Measurements from ENCODE around the gene C16orf90.
"Not testable (repeated sequence)": the region's sequence is repeated elsewhere in the genome, so short reads cannot be mapped to it uniquely, and the experiment has no call there.

C16orf90 gene, protein sequence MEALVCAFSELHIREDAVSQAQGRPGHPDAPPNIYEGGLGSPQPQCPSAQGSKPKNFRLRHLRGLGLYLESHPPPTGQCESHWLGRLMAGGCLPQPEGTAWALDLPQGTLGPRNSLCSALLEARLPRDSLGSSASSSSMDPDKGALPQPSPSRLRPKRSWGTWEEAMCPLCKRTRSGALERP

DNA sequence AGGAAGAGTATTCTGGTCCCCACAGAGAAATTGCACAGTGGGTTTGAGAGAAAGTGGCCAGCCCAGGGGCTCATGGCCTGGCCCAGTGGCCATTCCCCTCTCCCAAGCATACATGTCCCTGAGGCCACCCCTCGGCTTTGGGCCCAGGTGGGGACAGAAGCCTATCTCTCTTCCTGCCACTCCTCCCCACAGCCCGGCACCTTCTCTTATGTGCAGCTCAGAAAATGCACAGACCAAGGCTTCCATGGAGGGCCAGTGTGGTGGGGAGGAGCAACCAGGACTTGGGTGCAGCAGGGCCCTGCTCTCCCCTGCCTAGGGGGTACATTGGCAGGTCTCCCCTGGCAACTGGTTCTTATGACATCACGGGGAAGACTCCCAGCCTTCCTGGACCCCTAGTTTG lies at the start of gene C16orf90:
Gene C16orf90, minus strand, starts transcription at position 314 of the 400 bp plus-strand sequence. Its CDS starts 68 bp downstream, at position 246.
- no peak for DNase-seq

DNA sequence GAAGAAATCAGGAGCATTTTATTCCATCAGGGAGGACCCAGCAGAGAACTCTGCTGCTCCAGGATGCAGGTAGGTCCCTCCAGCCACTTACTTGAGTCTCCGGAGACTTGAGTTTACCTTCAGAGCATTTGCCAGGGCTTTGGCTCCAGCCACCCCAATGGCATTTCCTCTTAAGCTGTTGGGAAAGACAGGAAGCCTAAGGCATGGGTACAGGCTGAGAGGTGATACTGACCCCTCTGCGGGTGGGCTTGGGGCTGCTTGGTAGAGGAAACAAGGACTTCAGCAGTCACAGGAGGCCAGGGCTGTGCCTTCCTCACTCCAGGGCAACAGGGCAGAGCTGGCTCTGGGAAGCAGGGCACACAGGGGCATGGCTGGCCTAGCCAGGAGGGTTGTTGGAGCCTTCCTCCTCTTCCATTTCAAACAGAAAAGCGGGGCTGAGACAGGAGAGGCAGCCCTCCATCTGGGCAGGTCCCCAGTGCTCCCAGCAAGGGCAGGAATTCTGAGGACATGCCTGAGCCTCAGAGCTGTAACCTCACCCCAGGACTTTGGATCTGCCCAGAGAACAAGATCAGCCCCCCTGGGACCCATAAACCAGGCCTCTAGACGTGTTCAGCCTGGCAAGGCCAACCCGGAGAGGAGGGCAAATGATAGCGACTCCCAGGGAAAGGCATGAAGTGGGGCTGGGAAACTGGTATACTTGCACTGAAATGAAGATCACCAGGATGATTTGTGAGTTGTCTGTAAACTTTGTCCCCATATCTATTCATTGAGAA lies 47.5 kb upstream of the C16orf90 start:
- no peak for DNase-seq

DNA sequence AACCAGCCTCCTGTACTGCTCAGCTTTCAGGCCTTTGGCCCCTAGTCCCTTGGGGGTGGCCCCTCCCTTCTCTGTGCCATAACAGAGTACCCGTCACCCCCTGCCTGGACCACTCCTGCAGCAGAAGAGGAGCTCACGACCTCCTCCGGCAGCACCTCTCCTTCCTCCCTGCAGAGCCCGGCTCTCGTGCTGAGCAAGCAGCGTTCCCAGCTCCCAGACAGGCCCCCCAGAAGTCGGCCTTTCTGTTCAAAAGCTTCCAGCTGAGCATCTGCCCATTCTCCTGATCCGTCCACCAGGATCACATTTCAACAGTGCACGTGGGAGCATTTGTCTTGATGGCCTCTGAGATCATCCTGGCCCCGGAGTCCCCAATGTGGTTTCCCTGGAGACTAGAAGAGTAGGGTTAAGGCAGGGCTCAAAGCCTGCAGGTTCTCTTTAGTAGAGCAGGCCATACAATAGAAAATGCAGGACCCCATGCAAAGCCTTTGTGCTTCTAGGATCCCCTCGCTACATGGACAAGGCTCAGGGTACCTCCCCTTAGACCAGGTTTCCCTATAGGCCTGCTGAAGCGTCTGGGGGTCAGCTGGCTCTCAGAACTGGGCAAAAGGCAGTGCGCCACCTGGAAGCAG lies 46.4 kb upstream of the C16orf90 start:
- no peak for DNase-seq

DNA sequence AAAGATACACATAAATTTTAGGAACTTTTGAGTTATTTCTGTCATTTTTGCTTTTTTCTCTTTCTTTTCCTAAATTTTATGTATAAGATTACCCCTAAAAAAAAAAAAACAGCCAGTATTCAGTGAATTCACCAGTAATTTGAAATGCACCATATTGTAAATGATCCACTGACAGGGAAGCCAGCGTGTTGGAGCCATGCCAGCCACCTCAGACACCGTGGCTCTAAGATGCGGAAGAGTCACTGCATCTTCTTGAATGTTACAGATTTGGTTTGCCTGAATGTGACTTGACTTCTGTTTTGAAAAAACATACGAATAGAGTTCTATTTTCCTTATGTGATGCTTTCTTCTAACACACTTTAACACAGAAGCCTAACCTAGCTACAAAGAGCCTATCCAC lies 42.9 kb upstream of the C16orf90 start:
- DNase-seq, result no peak

DNA sequence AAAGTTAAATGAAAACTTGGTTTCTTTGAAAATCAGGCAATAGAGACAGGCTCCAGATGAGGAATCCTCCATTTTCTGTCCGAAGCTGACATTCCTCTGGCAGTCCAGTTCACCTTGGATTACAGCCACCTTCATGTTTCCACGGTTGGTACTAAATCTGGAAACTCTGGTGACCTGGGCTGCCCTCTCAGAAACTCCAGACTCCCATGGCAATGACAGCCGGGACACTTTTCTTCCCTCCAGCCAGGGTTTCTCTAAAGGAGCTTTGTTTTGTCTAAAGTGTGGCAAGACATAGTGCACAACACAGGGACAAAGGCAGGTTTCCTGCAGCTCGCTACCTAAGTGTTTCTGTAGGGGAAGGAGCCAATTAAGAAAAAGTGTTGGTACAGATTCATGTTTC lies 41.6 kb upstream of the C16orf90 start:
- no peak for DNase-seq

DNA sequence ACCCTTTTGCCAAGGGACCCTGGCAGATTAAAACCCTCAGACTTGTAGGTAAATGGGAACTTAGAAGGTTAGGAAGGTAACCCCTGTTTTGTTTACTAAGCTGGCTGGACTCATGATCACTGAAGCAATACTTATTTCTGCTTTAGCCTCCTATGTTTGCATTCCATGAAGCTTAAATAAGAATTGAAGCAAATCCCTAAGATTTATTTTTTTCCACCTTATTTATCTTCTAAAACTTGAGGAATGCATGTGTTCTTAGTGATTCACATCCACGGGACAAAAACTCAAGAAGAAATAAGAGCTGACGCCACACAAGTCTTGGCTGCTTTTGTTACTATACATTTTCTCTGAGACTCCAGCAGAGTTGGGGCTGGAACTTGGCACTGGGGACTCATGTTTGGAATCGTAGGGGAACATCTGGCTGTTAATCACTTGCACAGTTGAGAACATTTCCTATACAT lies 41.0 kb upstream of the C16orf90 start:
- no peak for DNase-seq

DNA sequence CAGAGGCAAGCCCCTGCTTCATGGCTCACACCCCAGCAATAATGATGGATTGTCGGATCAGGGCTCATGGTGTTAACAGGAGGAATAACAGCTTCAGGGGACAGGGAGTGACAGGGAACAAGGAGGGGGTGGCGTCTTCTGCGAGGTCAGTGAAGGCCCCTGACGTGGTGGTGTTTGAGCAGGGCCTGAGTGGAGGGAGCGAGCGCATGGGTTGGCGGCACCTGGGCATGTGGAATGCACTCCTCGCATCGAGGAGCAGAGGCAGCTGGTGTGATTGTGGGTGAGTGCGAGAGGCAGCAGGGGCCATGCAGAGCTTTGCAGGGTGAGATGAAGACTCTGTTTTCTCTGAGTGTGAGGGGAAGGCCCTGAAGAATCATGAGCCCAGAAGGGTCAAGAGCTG lies 38.8 kb upstream of the C16orf90 start:
- no peak for DNase-seq

DNA sequence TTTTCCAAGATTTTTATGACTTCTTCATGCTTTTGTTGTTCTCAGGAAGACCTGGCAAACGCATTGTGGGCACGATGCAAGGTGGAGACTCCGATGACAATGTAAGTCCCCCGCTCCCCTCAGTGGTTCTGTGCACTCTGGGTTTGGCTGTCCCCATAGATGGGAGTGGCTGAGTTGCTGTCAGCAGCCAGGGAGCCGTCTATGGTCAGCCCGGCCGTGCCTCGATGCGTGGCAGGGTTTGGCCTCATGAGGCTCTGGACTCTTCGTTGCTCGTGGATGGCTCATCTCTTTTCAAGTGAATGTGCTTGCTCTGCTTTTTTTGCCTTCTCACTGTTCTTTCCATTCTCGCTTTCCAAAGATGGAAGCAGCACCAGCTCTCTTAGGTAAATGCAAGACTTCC lies 37.5 kb upstream of the C16orf90 start:
- no peak for DNase-seq

DNA sequence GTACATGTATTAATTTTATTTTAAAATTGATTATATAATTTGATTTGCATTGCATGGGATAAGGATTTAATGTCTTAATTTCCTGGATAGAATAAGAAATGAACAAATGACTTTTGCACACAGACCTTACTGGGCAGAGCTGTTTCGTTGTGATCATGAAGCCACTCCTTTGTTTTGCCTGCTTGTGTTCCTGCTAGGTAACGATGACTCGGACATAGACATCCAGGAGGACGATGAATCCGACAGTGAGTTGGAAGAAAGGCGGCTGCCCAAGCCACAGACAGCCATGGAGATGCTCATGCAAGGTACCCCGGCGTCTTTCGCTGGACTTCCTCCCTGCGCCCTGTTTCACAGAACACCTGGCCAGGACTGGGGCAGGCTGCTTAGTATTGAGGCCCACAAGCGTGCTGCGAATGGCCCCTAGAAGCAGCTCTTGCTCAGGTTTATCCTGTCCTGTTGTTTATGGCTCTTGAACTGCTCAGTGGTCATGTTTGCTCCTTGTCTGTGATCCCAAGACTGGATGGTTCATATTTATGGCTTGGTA lies 35.2 kb upstream of the C16orf90 start:
- DNase-seq, result no peak

DNA sequence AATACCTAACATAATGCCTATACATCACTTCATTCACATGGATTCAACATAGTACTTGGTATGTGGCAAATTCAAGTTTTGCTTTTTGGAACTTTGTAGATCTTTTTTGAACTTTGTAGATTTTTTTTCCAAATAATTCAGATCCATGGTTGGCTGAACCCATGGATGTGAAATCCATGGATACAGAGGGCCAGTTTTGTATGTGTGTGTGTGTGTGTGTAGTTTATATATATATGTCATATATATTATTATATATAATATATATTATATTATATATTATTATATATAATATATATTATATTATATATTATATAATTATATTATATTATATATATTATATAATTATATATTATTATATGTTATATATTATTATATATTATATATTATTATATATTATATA lies 33.9 kb upstream of the C16orf90 start:
- DNase-seq, result no peak

DNA sequence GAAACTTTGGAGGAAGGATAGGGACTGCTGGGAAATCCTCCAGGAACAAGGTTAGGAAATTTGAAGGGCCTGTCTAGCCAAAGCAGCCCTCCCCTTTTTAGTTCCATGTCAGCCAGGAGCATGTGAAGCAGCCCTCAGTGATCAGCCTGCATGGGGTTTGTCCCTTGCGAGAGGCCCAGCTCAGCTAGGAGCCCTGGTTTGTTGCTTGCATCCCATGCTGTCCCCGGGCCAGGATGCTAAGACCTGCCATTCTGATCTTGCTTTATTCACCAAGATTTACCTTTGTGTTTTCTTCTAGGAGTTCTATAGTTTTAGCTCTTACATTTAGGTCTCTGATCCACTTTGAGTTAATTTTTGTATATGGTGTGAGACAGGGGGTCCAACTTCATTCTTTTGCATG lies 33.1 kb upstream of the C16orf90 start:
- no peak for DNase-seq

DNA sequence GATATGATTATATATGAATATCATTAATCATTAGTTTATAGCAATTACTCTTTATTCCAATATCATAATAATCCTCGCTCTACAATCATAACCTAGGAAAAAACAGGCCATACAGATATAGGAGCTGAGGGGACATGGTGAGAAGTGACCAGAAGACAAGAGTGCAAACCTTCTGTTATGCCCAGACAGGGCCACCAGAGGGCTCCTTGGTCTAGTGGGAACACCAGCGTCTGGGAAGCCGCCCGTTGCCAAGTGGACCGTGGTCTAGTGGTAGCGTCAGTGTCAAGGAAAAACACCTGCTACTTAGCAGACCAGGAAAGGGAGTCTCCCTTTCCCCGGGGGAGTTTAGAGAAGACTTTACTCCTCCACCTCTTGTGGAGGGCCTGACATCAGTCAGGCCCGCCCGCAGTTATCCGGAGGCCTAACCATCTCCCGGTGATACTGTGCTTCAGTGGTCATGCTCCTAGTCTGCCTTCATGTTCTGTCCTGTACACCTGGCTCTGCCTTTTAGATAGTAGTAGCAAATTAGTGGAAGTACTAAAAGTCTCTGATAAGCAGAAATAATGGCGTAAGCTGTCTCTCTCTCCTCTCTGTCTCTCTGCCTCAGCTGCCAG lies 32.0 kb upstream of the C16orf90 start:
- DNase-seq, result not testable (repeated sequence)

DNA sequence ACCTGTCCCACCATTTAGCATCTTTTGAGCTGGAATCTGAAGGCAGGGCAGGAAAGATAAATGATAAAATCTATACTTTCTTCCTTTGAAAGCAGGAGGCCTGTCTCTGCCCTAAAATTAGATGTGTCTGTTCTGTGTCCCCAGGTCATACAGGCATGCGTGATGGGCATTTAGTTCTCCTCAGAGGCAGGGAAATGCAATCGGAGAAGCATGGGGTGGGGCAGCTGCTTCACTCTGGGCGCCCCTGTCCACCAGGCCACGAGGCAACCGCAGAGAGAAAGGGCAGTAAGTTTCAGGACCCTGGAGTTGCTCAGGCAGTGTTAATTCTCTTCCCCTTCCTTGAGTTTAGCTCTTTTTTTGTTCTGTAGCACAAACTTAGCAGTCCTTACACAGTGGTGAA lies 30.7 kb upstream of the C16orf90 start:
- no peak for DNase-seq

DNA sequence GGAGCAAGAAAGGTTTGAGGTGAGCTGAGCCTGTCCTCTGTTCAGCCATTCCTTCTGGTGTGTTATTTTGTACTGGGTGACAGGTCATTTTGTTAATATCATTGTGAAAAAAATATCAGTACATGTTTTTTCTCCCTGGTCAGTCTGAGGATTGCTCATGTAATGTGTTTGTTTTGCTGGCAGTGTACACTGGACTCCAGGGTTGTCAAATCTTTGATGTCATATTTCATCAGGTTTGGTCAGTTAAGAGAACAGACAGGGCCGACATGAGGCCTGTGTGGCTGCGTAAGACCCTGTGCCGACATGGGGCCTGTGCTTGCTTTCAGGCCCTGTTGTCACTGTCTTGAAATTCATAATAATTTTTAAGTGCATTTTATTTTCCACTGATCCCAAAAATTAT lies 28.0 kb upstream of the C16orf90 start:
- no peak for DNase-seq

DNA sequence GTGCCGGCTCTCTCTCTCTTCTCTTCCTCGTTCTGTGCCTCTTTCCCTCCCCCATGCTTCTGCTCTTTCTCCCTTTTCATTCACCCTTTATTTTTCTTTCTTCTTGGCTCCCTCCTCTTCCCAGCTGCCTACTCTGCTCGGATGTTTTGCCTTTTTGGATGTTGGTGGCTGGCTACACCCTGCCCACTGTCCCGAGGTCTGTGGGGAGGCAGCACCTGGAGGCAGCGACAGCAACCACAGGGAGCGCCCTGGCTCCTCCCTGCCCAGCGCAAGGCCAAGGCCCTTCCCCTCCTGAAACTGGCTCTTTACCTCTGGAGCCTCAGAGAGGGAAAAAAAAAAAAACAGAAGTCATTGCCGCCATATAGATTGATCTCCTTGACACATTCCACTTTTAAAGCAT lies 25.6 kb upstream of the C16orf90 start:
- DNase-seq, result no peak

DNA sequence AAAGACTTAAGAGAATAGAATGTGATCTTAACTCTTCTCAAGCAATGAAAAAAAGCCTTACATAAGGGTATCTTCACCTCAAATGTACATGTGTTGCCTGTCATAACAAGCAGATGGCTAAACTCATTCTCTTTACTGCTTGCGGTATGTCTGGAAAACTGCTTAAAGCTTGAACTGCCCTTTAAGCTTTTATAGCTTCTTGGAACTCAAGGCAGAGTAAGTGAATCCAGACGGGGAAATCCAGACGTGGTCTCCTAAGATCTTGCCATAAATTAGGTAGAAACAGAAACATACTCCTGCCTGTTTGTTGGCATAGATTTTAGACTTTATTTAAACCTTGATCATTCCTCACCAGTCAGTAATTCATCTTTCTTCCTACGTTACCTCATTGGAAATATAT lies 25.1 kb upstream of the C16orf90 start:
- DNase-seq, result no peak

DNA sequence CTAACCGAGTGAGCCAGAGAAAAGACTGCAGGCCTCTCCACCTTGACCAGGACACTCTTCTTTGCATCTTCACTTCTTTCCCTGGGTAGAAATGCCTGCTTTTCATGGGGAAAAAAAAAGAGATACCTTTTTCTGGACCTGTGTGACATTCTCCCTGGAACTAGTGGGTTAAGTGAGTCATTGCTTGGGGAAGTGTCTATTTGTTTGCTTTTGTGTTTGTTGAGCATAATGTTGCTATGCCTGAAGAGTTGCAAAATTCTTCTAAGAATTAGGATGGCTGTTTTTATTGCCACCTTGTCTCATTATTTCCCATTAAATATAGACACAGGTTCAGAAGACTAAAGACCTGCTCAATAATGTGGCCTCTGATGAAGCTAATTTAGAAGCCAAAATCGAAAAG lies 24.3 kb upstream of the C16orf90 start:
- no peak for DNase-seq

DNA sequence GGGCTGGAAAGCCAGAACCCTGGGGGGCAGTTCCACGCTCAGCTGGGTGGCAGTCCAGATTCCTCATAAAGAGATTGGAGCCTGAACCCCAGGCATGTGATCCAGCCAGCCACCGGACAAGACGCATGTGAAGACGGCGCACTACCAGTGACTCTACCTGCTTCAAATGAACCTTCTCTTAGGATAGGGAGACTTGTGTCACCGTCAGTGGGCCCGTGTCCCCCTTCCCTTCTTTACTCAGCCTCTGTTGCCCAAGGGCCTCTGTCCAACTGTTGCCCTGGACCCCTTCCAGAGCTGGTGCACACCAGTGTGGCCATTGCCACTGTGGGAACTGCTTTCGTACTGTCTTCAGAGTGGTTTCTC lies 23.7 kb upstream of the C16orf90 start:
- DNase-seq, result no peak

DNA sequence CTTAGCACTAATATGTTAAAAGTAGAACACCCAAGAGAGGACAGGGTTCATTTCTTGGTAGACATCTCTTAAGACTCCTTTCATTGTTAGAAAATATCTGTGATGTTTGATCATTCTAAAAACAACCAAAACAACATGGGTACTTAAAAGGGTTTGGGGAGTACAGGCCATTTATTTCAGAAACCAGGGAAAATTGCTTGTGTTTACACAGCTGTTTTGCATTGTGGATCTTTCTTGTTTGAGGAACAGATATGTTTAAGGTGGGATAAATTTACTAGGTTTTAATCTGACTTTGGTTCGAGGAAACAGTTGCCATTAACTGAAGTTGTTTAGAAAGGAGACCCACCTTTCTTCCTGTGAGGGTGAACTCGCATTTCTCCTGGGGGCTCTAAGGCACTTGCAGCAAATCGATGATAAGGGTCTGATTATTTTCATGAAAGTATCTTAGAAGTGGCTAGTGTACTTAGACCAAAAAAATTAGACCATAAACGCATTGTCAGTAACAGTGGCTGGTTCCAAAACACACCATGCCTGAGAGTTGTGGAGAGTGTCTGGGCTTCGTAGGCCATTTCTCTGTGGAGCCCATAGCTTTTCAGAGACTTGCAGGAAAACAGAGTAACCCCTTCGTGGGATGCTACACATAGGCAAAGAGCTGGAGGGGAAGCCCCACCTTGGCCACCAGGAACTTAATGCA lies 23.1 kb upstream of the C16orf90 start:
- DNase-seq, result no peak

DNA sequence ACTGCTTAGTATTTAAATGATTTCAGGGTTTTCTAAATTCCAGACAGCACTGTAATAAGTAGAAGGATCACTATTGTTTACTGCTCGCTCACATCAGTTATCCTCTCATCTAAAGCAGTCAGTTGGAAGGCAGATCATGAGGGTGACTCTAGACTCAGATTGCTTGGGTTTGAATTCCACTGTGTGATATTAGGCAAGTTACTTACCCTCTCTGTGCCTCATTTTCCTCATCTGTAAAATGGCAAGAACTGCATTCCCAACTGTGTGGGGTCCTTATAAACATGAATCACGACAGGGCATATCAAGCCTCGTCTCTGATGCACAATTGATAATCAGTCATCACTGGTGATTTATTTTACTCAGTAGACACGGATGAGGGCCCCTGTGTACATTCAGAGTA lies 20.6 kb upstream of the C16orf90 start:
- DNase-seq, result no peak

DNA sequence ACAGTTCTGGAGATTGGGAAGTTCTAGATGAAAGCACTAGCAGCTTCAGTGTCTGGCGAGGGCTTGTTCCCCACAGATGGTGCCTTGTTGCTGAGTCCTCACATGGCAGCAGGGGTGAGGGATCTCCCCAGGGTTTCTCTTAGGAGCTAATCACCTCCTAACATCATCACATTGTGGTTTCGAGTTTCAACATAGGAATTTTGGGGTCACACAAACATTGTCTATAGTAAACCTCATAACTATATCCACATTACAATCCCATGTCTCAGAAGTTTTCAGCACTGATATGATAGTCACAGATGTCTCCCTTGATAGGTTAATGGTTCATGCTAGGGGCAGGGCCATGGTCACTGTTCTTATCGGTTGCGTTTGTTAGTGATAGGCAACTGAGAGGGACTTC lies 19.3 kb upstream of the C16orf90 start:
- DNase-seq, result no peak

DNA sequence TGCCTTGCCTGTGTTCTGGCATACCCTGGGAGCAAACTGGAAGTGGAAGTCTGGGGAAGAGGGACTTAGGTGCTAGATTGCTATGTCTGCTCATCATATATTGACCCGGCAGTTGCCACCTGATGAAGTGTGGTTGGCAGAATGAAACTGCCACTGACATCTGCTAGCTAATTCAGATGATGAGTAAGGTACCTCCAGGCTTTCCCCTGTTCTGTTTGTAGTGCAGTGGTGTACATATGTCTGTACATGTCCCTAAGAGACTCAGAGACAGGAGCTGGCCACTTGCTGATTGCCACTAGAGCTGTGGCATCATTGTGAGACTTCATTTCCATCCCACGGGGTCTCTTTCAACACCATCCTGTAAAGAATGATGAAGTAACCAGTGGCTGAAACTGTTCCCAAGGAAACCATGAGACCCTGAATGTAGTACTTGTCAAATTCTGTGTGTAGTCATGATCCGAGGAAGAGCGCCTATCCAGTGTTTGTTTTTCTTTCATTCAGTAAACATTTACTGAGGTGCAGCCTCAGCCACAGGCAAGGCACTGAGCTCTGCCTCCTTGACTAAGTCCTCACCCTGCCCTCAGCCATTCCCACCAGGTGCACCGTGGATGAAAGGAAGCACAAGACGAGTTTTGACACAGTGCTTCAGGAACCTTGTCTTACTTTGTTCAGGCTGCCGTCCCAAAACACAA lies 18.7 kb upstream of the C16orf90 start:
- no peak for DNase-seq
